H1 (cell line): ENCODE measurements around the gene MST1R. TPM values are rescaled to one million over a fixed set of nuclear protein-coding genes. Genes with fewer than 3 reads are reported as not detected.

ENCODE experiments used
- ATF2 ChIP-seq: IDR thresholded peaks from 2 replicates; pipeline ENCODE4 v1.6.1; 2012; ENCODE audit warnings: low read length, inconsistent platforms
- ATF3 ChIP-seq: IDR thresholded peaks from 2 replicates; pipeline ENCODE4 v1.6.1; 2011; ENCODE audit warnings: low read depth, mild to moderate bottlenecking, low read length; ENCODE audit not compliant: insufficient read depth
- BRCA1 ChIP-seq: IDR thresholded peaks from 2 replicates; pipeline ENCODE4 v1.6.1; 2012; ENCODE audit warnings: low read depth, low read length, improper control_type of control experiment
- CEBPB ChIP-seq: IDR thresholded peaks from 2 replicates; pipeline ENCODE4 v1.6.1; 2012; ENCODE audit warnings: low read depth, low read length
- CHD1 ChIP-seq: IDR thresholded peaks from 2 replicates; pipeline ENCODE4 v1.6.1; 2012; ENCODE audit warnings: low read depth, low read length, improper control_type of control experiment
- CHD2 ChIP-seq: IDR thresholded peaks from 2 replicates; pipeline ENCODE4 v1.6.1; 2012; ENCODE audit warnings: low read length, improper control_type of control experiment
- CREB1 ChIP-seq: IDR thresholded peaks from 2 replicates; pipeline ENCODE4 v1.6.1; 2012; ENCODE audit warnings: inconsistent platforms
- CTBP2 ChIP-seq: IDR thresholded peaks from 2 replicates; pipeline ENCODE4 v1.7.0; 2011; ENCODE audit warnings: borderline replicate concordance, mild to moderate bottlenecking, moderate library complexity, mixed read lengths, low read length; ENCODE audit not compliant: insufficient read depth, insufficient read length
- EP300 ChIP-seq, 2 experiments: IDR thresholded peaks; 1 replicate in 1 of 2; 2 replicates in 1 of 2; pipeline ENCODE4 v1.6.1; 2011 to 2012; ENCODE audit warnings: low read depth in 2 of 2, low read length in 2 of 2, mild to moderate bottlenecking in 2 of 2, borderline replicate concordance in 1 of 2, inconsistent platforms in 1 of 2, moderate library complexity in 1 of 2
- EZH2 ChIP-seq: fragments of 200-600 bp; sonication (generic); IDR thresholded peaks from 2 replicates; pipeline ENCODE4 v1.7.1; 2012; ENCODE audit warnings: low read depth, mild to moderate bottlenecking, moderate library complexity, low read length, inconsistent platforms; ENCODE audit not compliant: severe bottlenecking
- GABPA ChIP-seq: IDR thresholded peaks from 2 replicates; pipeline ENCODE4 v1.6.1; 2011; ENCODE audit warnings: mild to moderate bottlenecking, low read length, moderate library complexity, borderline replicate concordance; ENCODE audit not compliant: insufficient read depth
- KDM1A ChIP-seq: fragments of 200-600, 300-600 bp; sonication (generic); IDR thresholded peaks from 2 replicates; pipeline ENCODE4 v1.7.1; 2016; ENCODE audit warnings: mild to moderate bottlenecking, low read length, borderline replicate concordance
- KDM4A ChIP-seq: IDR thresholded peaks from one replicate; pipeline ENCODE4 v1.7.1; 2012; ENCODE audit warnings: low read depth, mild to moderate bottlenecking, moderate library complexity, low read length, inconsistent platforms; ENCODE audit not compliant: severe bottlenecking
- PHF8 ChIP-seq: fragments of 200-600 bp; sonication (generic); conservative IDR thresholded peaks from 2 replicates; pipeline ENCODE4 v1.7.1; 2012; ENCODE audit warnings: low read depth, mild to moderate bottlenecking, inconsistent platforms, low read length, moderate library complexity
- POLR2AphosphoS5 ChIP-seq: IDR thresholded peaks from 2 replicates; pipeline ENCODE4 v1.6.1; 2011; ENCODE audit warnings: low read depth, low read length
- SIN3A ChIP-seq, 2 experiments: IDR thresholded peaks in 1 of 2; conservative IDR thresholded peaks in 1 of 2; 2 replicates each; pipeline ENCODE4 v1.6.1; 2011 to 2012; ENCODE audit warnings: low read length in 2 of 2, improper control_type of control experiment in 1 of 2, low read depth in 1 of 2, mild to moderate bottlenecking in 1 of 2
- SIRT6 ChIP-seq: IDR thresholded peaks from one replicate; pipeline ENCODE4 v1.7.1; 2012; ENCODE audit warnings: low read length, inconsistent platforms
- USF2 ChIP-seq: IDR thresholded peaks from 2 replicates; pipeline ENCODE4 v1.6.1; 2011; ENCODE audit warnings: low read length, improper control_type of control experiment
- YY1 ChIP-seq: IDR thresholded peaks from 2 replicates; pipeline ENCODE4 v1.6.1; 2011; ENCODE audit warnings: low read depth, mild to moderate bottlenecking, low read length
- ZNF274 ChIP-seq: IDR thresholded peaks from 2 replicates; pipeline ENCODE4 v1.7.0; 2012; ENCODE audit warnings: low read length, borderline replicate concordance; ENCODE audit errors: extremely low read depth
- polyA plus RNA-seq, 7 experiments: library from polyadenylated mRNA; depleted of rRNA in 3 of 7; stranded (reverse) in 5 of 7; unstranded in 2 of 7; fragments of >200 nt in 5 of 7; fragments of 200-250 nt in 2 of 7; gene quantifications; 1 replicate in 5 of 7; 2 replicates in 1 of 7; 4 replicates in 1 of 7; pipeline versions ENCODE4 v1.2.1 to v1.2.3, GENCODE V29; 2011 to 2013; ENCODE audit warnings: missing spikeins in 2 of 7, mixed read lengths in 2 of 7
- total RNA-seq: library from RNA; stranded (reverse); fragmentation: NEBNext Ultra II Directional; extraction: Animal tissue kit (Norgen Biotek cat#: 25700); gene quantifications from 2 replicates; pipeline ENCODE4 v1.2.1, GENCODE V29; 2021

Gene MST1R
- total and polyA plus RNA-seq, 2 of the 8 experiments (the other 6 are each of a cell fraction or from before 2014, with no cell fraction given) = 4.8 to 7.6 TPM

GRCh38 chr3:49939858-49940666, 36.4 kb upstream of the MST1R start, which contains the start of gene RBM6 (continued):
- TF ChIP-seq USF2 (peak; percentile 84), KDM1A (no peak), CHD2 (peak; percentile 55; the same call in 1 of the 2 replicates), KDM4A (peak; percentile 94), ATF2 (no peak), POLR2AphosphoS5 (peak; percentile 44), PHF8 (peak; percentile 98), BRCA1 (no peak), EP300 (IDR thresholded peaks at IDR 0.05; ENCODE audit: borderline replicate concordance in 1 of 2, low read depth in 2 of 2, low read length in 2 of 2) (no peak), CEBPB (no peak), SIN3A (conservative IDR thresholded peaks at IDR 0.05 in 1 of 2, IDR thresholded peaks at IDR 0.05 in 1 of 2; ENCODE audit: low read depth in 1 of 2, low read length in 2 of 2) (peak; percentile 83 to 85; a peak in 2 of 4 replicates), CREB1 (peak; percentile 90), SIRT6 (no peak), ATF3 (0 out of 2 replicates have a peak, but pooled peaks have one; percentile 18), CHD1 (no peak), CTBP2 (no peak), ZNF274 (no peak), EZH2 (no peak), GABPA (peak; percentile 78; the same call in 1 of the 2 replicates), YY1 (no peak)
